A172 (cell line): ENCODE measurements around the gene TNNI3K. TPM values are rescaled to one million over a fixed set of nuclear protein-coding genes. Genes with fewer than 3 reads are reported as not detected.

Experiments used
- DNase-seq: peaks from one replicate; pipeline ENCODE4 v3.0.0-alpha.2; 2015; ENCODE audit warnings: low spot score
- total RNA-seq: library from RNA; depleted of rRNA; stranded (reverse); fragments of >200 nt; shearing (Covaris generic); gene quantifications from 2 replicates; pipeline ENCODE4 v1.2.3, GENCODE V29; 2014

Gene TNNI3K
- total RNA-seq, 1 experiment from 2014 or later, result not detected

DNA sequence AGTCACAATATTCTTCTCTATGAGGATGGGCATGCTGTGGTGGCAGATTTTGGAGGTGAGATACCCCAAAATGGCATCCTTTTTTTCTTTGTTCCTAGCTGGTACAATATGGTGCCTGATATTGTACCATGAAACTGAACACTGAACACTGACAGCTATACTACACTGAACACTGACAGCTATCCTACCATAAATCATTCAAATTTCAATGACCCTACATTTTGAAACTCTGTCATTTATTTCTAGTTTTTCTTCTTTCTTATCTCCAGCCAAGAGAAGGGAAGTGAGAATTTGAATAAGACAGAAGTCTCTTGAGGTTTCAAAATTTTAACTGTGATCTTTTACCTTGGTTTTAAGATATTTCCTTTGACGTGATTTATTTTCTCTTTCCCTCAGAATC, 200.9 kb downstream of the TNNI3K start:
- no peak for DNase-seq

DNA sequence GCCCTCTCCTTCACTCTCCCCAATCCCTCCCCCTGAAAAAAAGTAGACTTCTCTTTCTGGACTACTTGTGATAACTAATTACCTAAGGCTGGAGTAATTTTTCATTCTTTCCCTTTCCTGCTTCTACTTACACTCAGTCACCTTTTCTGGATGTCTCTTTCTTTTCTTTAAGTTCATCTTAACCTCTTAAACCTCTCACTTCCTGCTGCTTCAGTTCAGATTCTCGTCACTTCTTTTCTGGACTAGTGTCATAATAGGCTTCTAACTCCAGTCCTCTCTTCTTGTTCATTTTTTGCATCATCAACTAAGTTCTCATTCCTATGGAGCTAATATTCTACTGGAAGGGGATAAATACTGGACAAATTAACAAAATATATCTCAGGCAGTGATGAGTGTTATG, 201.8 kb downstream of the TNNI3K start:
- DNase-seq, result no peak

DNA sequence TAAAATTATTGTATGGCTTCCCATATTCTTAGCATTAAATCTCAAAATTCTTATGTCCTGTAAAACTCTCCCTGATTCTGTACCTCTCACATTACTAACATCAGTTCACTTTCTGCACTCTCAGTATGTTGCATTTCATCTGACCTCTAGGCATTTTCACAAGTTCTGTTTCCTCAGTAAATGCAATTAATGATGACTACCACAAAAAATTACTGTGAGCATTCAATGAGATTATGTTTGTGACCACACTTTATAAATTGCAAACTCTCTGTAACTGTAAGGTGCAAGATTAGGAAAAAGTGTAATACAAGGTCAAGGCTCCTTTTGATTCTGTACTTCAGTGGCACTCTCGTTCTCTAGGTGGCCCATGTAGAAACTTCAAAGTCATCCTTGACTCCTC, 216.8 kb downstream of the TNNI3K start:
- no peak for DNase-seq

GRCh38 chr1:74453277-74453676, 218.1 kb downstream of the TNNI3K start:
- no peak for DNase-seq

DNA sequence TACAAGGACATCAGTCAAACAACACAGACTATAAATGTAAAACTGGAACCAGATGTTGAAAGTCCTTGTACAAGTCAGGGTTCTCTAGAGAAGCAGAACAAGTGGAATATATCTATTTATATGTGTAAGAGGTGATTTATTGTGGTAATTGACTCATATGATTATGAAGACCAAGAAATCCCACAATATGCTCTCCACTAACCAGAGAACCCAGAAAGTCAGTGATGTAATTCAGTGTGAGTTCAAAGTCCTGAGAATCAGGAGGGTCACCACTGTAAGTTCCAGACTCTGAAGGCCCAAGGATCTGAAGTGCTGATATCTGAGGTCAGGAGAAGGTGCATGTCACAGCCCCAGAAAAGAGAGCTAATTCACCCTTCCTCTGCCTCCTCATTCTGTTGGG, 220.2 kb downstream of the TNNI3K start:
- DNase-seq, result no peak

DNA sequence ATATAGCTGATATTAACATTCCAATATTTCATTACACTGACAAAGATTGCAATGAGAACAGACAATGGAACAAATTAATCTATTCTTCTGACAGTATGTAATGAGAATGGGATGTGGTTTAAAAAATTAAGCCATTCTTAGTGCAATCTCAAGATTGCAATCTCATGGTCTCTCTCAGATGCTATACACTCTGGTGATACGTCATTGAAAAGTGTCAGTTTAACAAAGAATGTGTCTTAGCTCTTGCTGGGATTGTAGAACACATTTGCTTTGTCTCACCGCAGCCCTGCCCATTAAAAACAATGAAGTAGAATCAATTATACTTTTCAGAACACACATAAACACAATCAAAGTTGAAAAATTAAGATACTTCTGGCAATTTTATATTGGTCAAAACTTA, 222.1 kb downstream of the TNNI3K start:
- DNase-seq, result no peak

DNA sequence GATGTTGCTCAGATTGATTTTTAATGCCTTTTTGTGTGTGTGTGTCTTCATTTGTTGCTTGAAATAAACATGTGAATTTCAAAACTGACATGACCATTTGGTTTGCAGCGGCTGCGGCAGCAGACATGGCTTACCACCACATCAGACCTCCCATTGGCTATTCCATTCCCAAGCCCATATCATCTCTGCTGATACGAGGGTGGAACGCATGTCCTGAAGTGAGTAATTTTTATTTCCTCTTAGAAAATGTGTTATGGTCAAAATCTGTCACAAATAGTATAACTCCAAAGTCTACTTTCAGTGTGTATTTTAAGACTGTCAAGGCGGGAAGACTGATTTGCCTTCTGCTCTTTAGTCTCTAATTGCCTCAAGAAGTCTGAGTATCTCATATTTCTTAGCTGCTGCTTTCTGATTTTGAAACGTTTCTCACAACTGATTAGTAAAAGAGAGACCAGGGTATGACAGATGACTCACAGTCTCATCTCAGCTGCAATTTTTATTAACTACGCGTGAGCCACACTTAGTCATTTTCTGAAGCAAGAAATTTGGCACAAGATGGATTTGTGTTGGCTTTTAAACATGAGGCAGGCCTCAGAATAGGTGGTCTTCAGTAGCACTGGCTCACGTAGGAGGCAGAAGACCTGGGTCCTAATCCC, 228.3 kb downstream of the TNNI3K start:
- DNase-seq, result peak; percentile 31

DNA sequence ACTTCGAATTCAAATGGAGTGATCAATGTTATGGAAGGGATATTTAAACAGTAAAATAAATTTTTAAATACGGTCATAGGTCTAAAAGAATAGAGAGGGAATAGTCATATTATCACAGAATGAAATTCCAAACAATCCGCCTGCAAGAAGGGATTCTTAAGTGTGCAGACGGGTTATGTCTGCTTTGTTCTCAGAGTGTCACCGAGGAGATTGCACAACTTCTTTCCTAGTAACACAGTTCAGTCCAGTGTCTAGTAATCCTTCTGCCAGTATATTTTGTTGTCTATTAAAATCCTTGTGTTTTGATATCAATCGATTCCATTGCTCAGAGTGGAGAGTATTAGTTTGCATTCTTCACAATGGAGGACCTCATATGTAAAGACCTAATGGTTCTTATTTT, 228.8 kb downstream of the TNNI3K start:
- no peak for DNase-seq

GRCh38 chr1:74465193-74465681, 230.1 kb downstream of the TNNI3K start:
- no peak for DNase-seq

GRCh38 chr1:74467786-74468377, 232.7 kb downstream of the TNNI3K start:
- no peak for DNase-seq

GRCh38 chr1:74468982-74469603, 233.9 kb downstream of the TNNI3K start:
- DNase-seq, result peak; percentile 14

- DNase-seq, result no peak
Observed at GRCh38 chr1:74470251-74470650, 235.1 kb downstream of the TNNI3K start.

- no peak for DNase-seq
Observed at GRCh38 chr1:74470936-74471335, 235.7 kb downstream of the TNNI3K start.

DNA sequence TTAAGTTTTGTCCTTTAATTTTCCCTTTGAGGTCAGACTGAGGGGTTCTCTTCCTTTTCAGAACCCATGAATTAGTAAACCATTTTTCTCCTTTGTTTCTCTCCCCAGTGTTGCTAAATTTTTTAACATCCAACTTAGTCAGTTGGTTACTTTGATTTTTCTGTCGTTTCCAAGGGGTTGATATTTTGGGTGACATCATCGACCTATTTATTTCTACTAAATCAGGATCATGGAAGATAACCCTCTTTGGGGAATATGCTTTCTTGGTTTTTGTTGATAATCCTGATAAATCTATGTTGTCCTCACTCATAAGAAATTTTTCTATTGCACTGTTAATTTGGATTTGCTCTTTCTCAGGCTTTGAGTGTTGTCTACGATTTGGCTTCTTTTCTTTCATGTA, 236.3 kb downstream of the TNNI3K start:
- no peak for DNase-seq

DNA sequence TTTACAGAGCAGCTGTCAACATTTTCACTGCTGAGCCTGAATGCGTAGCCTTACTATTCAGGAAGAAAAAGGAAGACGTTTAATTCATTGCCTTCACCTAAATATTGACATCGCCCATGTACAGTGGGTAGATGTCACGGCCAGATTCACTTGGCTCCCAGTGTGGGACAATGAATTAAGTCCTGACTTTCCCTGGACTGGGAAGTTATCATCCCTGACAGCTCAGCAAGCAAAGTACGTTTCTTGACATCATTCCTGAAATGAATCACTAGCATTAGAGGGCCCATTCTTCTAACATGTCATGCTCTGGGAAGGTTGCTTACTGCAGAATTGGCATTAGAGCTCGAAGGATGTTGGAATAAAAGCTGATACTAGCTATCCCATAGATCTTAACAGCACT, 239.4 kb downstream of the TNNI3K start:
- no peak for DNase-seq

GRCh38 chr1:74478979-74479378, 243.8 kb downstream of the TNNI3K start:
- no peak for DNase-seq

DNA sequence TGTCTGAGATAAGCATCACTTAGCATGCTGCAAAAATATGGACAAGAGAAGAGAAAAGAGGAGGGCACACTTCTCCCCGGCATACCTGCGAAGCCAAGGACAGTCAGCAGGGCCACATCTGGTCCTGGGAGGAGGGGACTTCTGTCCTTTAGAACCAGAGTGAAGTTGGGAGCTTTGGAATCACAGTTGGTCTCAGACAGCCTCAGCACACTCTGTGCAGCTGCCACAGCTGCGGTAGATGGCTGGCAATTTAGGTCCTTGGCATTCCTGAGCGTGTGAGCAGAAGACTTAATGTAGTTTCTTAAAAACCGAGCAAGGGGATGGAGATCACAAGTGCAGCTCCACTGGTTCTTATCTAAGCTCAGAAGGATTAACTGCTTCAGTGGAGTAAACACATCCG, 244.9 kb downstream of the TNNI3K start:
- DNase-seq, result no peak

DNA sequence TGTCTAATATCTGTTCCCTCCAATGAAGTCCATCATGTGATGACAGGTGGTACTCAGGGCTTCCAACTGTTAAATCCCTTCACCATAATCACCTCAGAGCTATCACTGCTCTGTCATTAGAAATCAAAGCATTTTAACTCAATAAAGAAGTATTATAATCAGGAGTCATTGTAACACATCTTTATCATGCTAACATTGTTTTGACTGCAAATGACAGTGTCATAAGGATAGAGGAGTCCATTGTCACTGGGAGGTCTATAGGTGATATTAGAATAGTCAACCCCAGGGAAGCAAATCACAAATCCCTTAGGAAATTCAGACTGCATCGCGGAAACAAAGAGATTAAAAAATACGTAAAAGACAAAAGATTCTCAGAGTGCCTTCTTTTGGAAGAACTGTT, 246.4 kb downstream of the TNNI3K start:
- DNase-seq, result no peak

- DNase-seq, result no peak
Observed at GRCh38 chr1:74485622-74486021, 250.4 kb downstream of the TNNI3K start.

- DNase-seq, result no peak
Observed at GRCh38 chr1:74486036-74486435, 250.8 kb downstream of the TNNI3K start.

GRCh38 chr1:74496669-74497068, 261.5 kb downstream of the TNNI3K start:
- no peak for DNase-seq

DNA sequence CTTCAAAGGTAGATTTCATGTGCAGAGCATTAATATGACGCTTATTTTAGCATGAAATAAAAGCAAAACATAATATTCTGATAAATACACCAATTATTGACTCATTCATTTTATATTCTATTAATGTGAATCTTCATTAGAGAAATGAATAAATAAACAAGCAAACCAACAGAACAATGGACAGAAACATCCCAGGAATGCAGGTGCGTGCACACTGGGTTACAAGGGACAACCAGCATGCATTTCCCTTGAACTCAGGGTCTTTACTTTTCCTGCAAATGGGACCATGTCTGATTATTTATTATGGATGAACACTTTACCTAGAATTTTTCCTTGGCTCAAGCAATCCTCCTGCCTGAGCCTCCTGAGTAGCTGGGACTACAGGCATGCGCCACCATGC, 263.7 kb downstream of the TNNI3K start:
- DNase-seq, result no peak

DNA sequence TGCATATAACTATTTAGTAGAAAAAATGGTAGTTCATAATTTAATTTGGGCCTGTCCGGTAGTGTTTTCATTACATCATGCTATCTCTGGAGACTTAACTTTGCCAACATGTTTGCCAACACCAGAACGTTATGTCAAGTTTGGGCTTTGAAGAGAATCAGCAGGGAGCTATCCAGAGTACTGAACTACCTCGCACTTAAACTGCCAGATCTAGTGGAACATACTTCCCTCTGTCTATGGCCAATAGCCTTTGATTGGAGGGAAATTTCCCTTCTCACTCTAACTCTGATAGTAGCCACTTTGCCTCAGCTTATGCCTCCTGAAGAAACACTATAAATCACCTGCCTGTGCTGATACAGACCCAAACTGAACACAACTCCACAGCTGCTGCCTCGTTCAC, 267.2 kb downstream of the TNNI3K start:
- DNase-seq, result peak; percentile 49
